ENCODE data around the gene MSRB3. TPM values are rescaled to one million over a fixed set of nuclear protein-coding genes. Genes with fewer than 3 reads are reported as not detected.

The MSRB3 gene
- polyA plus RNA-seq, 1 donor (not counting 4 experiments of a cell fraction or from before 2014, with no cell fraction given) = 12.3 TPM

DNA sequence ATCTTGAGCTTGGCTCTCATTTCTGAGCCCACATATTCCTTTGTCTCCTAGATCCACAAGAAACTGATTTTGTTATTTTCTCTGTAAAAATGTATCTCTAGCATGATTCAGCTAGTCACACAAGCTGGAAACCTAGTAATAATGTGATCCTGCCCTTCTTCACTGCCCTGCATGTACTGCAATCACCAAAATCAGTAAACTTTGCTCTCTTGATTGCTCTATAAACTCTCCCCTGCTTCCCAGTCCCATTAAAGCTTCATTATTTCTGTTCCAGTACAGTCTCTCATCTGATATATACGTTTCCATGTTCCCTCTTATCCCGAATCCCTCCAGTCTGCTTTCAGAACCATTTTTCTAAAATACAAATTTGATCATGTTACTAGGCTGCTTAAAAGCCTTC, 166.5 kb downstream of the MSRB3 start:
- peaks cover 3% of the 10 kb centered on the region for H3K27me3 ChIP-seq (ENCODE audit: control insufficient read depth, extremely low read depth, insufficient read depth, low read length)
- no peaks in the 10 kb centered on the region for H4K20me1 ChIP-seq (ENCODE audit: control insufficient read depth, extremely low read depth, insufficient read depth, low read length)
- H3K4me2 ChIP-seq (ENCODE audit: control insufficient read depth, extremely low read depth, insufficient read depth, low read depth, low read length) = no peak overlapping the region
- H3K4me1 ChIP-seq (ENCODE audit: control insufficient read depth, extremely low read depth, insufficient read depth, low read length) = peaks cover 9% of the 10 kb centered on the region
- no peaks in the 10 kb centered on the region for H3K79me2 ChIP-seq (ENCODE audit: control insufficient read depth, insufficient read depth, low read length)
- dilution Hi-C loops (cut with MboI; ENCODE audit: extremely low pct_ligation_motif_present, low sequenced_read_pairs) = no loop called here
- H3K4me3 ChIP-seq (ENCODE audit: control insufficient read depth in 2 of 3, extremely low read depth in 1 of 3, insufficient read depth in 2 of 3, low read depth in 1 of 3, low read length in 3 of 3) = no peak overlapping the region
- TF ChIP-seq EZH2 (IDR thresholded peaks at IDR 0.05; ENCODE audit: low read length) = no peak
- TF ChIP-seq, protein P1, sequence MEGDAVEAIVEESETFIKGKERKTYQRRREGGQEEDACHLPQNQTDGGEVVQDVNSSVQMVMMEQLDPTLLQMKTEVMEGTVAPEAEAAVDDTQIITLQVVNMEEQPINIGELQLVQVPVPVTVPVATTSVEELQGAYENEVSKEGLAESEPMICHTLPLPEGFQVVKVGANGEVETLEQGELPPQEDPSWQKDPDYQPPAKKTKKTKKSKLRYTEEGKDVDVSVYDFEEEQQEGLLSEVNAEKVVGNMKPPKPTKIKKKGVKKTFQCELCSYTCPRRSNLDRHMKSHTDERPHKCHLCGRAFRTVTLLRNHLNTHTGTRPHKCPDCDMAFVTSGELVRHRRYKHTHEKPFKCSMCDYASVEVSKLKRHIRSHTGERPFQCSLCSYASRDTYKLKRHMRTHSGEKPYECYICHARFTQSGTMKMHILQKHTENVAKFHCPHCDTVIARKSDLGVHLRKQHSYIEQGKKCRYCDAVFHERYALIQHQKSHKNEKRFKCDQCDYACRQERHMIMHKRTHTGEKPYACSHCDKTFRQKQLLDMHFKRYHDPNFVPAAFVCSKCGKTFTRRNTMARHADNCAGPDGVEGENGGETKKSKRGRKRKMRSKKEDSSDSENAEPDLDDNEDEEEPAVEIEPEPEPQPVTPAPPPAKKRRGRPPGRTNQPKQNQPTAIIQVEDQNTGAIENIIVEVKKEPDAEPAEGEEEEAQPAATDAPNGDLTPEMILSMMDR (optimal IDR thresholded peaks at IDR 0.05 in 1 of 3, IDR thresholded peaks at IDR 0.05 in 1 of 3, conservative IDR thresholded peaks at IDR 0.05 in 1 of 3; ENCODE audit: extremely low read depth in 1 of 3, insufficient read depth in 2 of 3, low read length in 3 of 3) = no peak
- DNase-seq (ENCODE audit: low read depth, low spot score) (no peak), FAIRE-seq (no peak)
- no peaks in the 10 kb centered on the region for H3K9me3 ChIP-seq (ENCODE audit: control insufficient read depth, low read depth, low read length)
- H3K9me1 ChIP-seq (ENCODE audit: control insufficient read depth, extremely low read depth, insufficient read depth, low read length) = no peaks in the 10 kb centered on the region
- no peaks in the 10 kb centered on the region for H3K36me3 ChIP-seq (ENCODE audit: control insufficient read depth in 2 of 2, extremely low read depth in 1 of 2, insufficient read depth in 2 of 2, low read length in 2 of 2)
- H2AFZ ChIP-seq (ENCODE audit: control insufficient read depth, low read length) = no peak overlapping the region
- no peak overlapping the region for H3K9ac ChIP-seq (ENCODE audit: control insufficient read depth, extremely low read depth, insufficient read depth, low read length)
- H3K27ac ChIP-seq (ENCODE audit: control insufficient read depth, insufficient read depth, low read length) = no peak overlapping the region

DNA sequence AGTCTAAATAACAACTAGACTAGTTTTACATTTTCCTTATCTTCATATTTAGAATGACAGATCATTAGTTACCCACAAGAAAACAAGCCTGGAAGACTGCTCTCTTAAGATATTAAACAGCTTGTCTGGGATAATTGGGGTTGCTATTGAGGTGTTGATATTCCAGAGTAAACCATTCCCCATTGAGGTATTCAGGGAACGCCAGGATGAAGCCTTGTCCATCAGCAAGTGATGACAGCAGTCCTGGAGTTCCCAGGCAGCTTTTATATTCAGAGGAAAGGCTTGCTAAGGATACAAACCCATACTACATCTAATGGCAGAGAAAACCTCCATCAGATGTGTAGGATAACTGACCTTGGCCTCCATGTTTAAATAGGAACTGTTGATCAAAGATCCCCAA, 168.4 kb downstream of the MSRB3 start:
- FAIRE-seq = no peak
- DNase-seq (ENCODE audit: low read depth, low spot score) = no peak
- no peaks in the 10 kb centered on the region for H3K9me3 ChIP-seq (ENCODE audit: control insufficient read depth, low read depth, low read length)
- H3K4me1 ChIP-seq (ENCODE audit: control insufficient read depth, extremely low read depth, insufficient read depth, low read length) = peaks cover 10% of the 10 kb centered on the region
- no peaks in the 10 kb centered on the region for H4K20me1 ChIP-seq (ENCODE audit: control insufficient read depth, extremely low read depth, insufficient read depth, low read length)
- no peak overlapping the region for H2AFZ ChIP-seq (ENCODE audit: control insufficient read depth, low read length)
- no peak overlapping the region for H3K4me2 ChIP-seq (ENCODE audit: control insufficient read depth, extremely low read depth, insufficient read depth, low read depth, low read length)
- H3K9ac ChIP-seq (ENCODE audit: control insufficient read depth, extremely low read depth, insufficient read depth, low read length) = no peak overlapping the region
- dilution Hi-C loops (cut with MboI; ENCODE audit: extremely low pct_ligation_motif_present, low sequenced_read_pairs) = no loop called here
- H3K36me3 ChIP-seq (ENCODE audit: control insufficient read depth in 2 of 2, extremely low read depth in 1 of 2, insufficient read depth in 2 of 2, low read length in 2 of 2) = no peaks in the 10 kb centered on the region
- H3K27me3 ChIP-seq (ENCODE audit: control insufficient read depth, extremely low read depth, insufficient read depth, low read length) = peaks cover 3% of the 10 kb centered on the region
- no peaks in the 10 kb centered on the region for H3K9me1 ChIP-seq (ENCODE audit: control insufficient read depth, extremely low read depth, insufficient read depth, low read length)
- H3K27ac ChIP-seq (ENCODE audit: control insufficient read depth, insufficient read depth, low read length) = no peak overlapping the region
- H3K79me2 ChIP-seq (ENCODE audit: control insufficient read depth, insufficient read depth, low read length) = no peaks in the 10 kb centered on the region
- TF ChIP-seq EZH2 (IDR thresholded peaks at IDR 0.05; ENCODE audit: low read length) = no peak
- TF ChIP-seq, protein P1 (optimal IDR thresholded peaks at IDR 0.05 in 1 of 3, IDR thresholded peaks at IDR 0.05 in 1 of 3, conservative IDR thresholded peaks at IDR 0.05 in 1 of 3; ENCODE audit: extremely low read depth in 1 of 3, insufficient read depth in 2 of 3, low read length in 3 of 3) = no peak
- H3K4me3 ChIP-seq (ENCODE audit: control insufficient read depth in 2 of 3, extremely low read depth in 1 of 3, insufficient read depth in 2 of 3, low read depth in 1 of 3, low read length in 3 of 3) = no peak overlapping the region
